ENCODE data around the gene SERPINB11. TPM values are rescaled to one million over a fixed set of nuclear protein-coding genes. Genes with fewer than 3 reads are reported as not detected.
"Not testable (repeated sequence)": the region's sequence is repeated elsewhere in the genome, so short reads cannot be mapped to it uniquely, and the experiment has no call there.

Gene SERPINB11
- polyA plus RNA-seq, 1 of the 3 experiments (the other 2 are of a cell fraction), result not detected

GRCh38 chr18:63757541-63757940 is 54.8 kb downstream of the SERPINB11 start:
- no peaks in the 10 kb centered on the region for H3K9me2 ChIP-seq
- no peak overlapping the region for H3K4me3 ChIP-seq (ENCODE audit: low read depth in 2 of 2, low read length in 1 of 2)
- no peaks in the 10 kb centered on the region for H3K4me1 ChIP-seq (ENCODE audit: control insufficient read depth in 1 of 2, insufficient read depth in 2 of 2, low read depth in 1 of 2, low read length in 1 of 2)
- TF ChIP-seq POLR2AphosphoS5 (IDR thresholded peaks at IDR 0.05; ENCODE audit: low read depth, low read length), result no peak
- TF ChIP-seq GABPA (IDR thresholded peaks at IDR 0.05; ENCODE audit: low read depth), result no peak
- no peak for TF ChIP-seq USF2 (IDR thresholded peaks at IDR 0.05; ENCODE audit: borderline replicate concordance, low read depth, low read length)
- TF ChIP-seq RXRA (IDR thresholded peaks at IDR 0.05; ENCODE audit: borderline replicate concordance, low read depth), result no peak
- TF ChIP-seq MAX (IDR thresholded peaks at IDR 0.05; ENCODE audit: low read depth), result no peak
- H3K79me2 ChIP-seq (ENCODE audit: insufficient read depth), result no peaks in the 10 kb centered on the region
- H3K9me3 ChIP-seq, result no peaks in the 10 kb centered on the region
- no peak overlapping the region for H2AFZ ChIP-seq (ENCODE audit: low read depth)
- POLR2A ChIA-PET, result no interaction called here
- no peak overlapping the region for H3K4me2 ChIP-seq
- no peak overlapping the region for H3K27ac ChIP-seq (ENCODE audit: low read depth in 2 of 2, low read length in 1 of 2)
- H4K20me1 ChIP-seq (ENCODE audit: insufficient read depth), result no peaks in the 10 kb centered on the region
- H3K27me3 ChIP-seq (ENCODE audit: insufficient read depth), result no peaks in the 10 kb centered on the region
- no peak overlapping the region for H3K9ac ChIP-seq
- H3K36me3 ChIP-seq (replicated peaks in 1 of 2; ENCODE audit: control insufficient read depth in 1 of 2, insufficient read depth in 2 of 2, low read length in 1 of 2), result no peaks in the 10 kb centered on the region
- no peak for DNase-seq
- no peaks in the 10 kb centered on the region for H3F3A ChIP-seq (replicated peaks; ENCODE audit: insufficient read depth)
- CTCF ChIA-PET, result no interaction called here

- no peak overlapping the region for H3K4me2 ChIP-seq
- POLR2A ChIA-PET, result no interaction called here
- no peak overlapping the region for H2AFZ ChIP-seq (ENCODE audit: low read depth)
- H3K9ac ChIP-seq, result no peak overlapping the region
- no peaks in the 10 kb centered on the region for H3K9me3 ChIP-seq
- H3K27me3 ChIP-seq (ENCODE audit: insufficient read depth), result no peaks in the 10 kb centered on the region
- no peak overlapping the region for H3K4me3 ChIP-seq (ENCODE audit: low read depth in 2 of 2, low read length in 1 of 2)
- 0 out of 4 replicates have a peak, but pooled peaks cover 0 to 4% of the 10 kb centered on the region in 2 experiments for H3K4me1 ChIP-seq (ENCODE audit: control insufficient read depth in 1 of 2, insufficient read depth in 2 of 2, low read depth in 1 of 2, low read length in 1 of 2)
- no peaks in the 10 kb centered on the region for H3K9me2 ChIP-seq
- 38% methylated on average over 3 of the region's 3 CpGs for WGBS (ENCODE audit: low lambda C conversion rate)
- TF ChIP-seq MXI1 (IDR thresholded peaks at IDR 0.05; ENCODE audit: low read depth, low read length) (no peak), GATA2 (CRISPR knock-in tag; IDR thresholded peaks at IDR 0.05) (no peak), YY1 (IDR thresholded peaks at IDR 0.05; ENCODE audit: low read depth) (no peak), RAD21 (IDR thresholded peaks at IDR 0.05; ENCODE audit: low read length) (no peak), NRF1 (IDR thresholded peaks at IDR 0.05; ENCODE audit: low read depth, low read length) (no peak), RXRA (IDR thresholded peaks at IDR 0.05; ENCODE audit: borderline replicate concordance, low read depth) (no peak)
- CTCF ChIA-PET, result no interaction called here
- H3K36me3 ChIP-seq (replicated peaks in 1 of 2; ENCODE audit: control insufficient read depth in 1 of 2, insufficient read depth in 2 of 2, low read length in 1 of 2), result no peaks in the 10 kb centered on the region
- H3F3A ChIP-seq (replicated peaks; ENCODE audit: insufficient read depth), result no peaks in the 10 kb centered on the region
- H3K27ac ChIP-seq (ENCODE audit: low read depth in 2 of 2, low read length in 1 of 2), result no peak overlapping the region
- H4K20me1 ChIP-seq (ENCODE audit: insufficient read depth), result no peaks in the 10 kb centered on the region
- DNase-seq, result no peak
- H3K79me2 ChIP-seq (ENCODE audit: insufficient read depth), result no peaks in the 10 kb centered on the region
Observed at GRCh38 chr18:63758615-63759240, 56.0 kb downstream of the SERPINB11 start.

- H3K4me2 ChIP-seq; H3K9ac ChIP-seq; H3K27me3 ChIP-seq (ENCODE audit: insufficient read depth); CTCF ChIA-PET; H3K9me3 ChIP-seq; H3K36me3 ChIP-seq (replicated peaks in 1 of 2; ENCODE audit: control insufficient read depth in 1 of 2, insufficient read depth in 2 of 2, low read length in 1 of 2); DNase-seq; H3K4me1 ChIP-seq (ENCODE audit: control insufficient read depth in 1 of 2, insufficient read depth in 2 of 2, low read depth in 1 of 2, low read length in 1 of 2); H3K4me3 ChIP-seq (ENCODE audit: low read depth in 2 of 2, low read length in 1 of 2); H4K20me1 ChIP-seq (ENCODE audit: insufficient read depth); H3K79me2 ChIP-seq (ENCODE audit: insufficient read depth); POLR2A ChIA-PET; H3K27ac ChIP-seq (ENCODE audit: low read depth in 2 of 2, low read length in 1 of 2); H3F3A ChIP-seq (replicated peaks; ENCODE audit: insufficient read depth); H2AFZ ChIP-seq (ENCODE audit: low read depth); H3K9me2 ChIP-seq: not testable (repeated sequence)
- WGBS (ENCODE audit: low lambda C conversion rate), result 43% methylated on average over 2 of the region's 2 CpGs
Observed at GRCh38 chr18:63759786-63760185, 57.0 kb downstream of the SERPINB11 start.

Data from SK-N-SH (cell line).